ENCODE measurements around the gene NPS. TPM values are rescaled to one million over a fixed set of nuclear protein-coding genes. Genes with fewer than 3 reads are reported as not detected.

Gene NPS
- total and polyA plus RNA-seq, 10 donors = not detected

GRCh38 chr10:127532659-127533058 lies 16.4 kb upstream of the NPS start:
- no peaks in the 10 kb centered on the region for H3K9me3 ChIP-seq
- no peaks in the 10 kb centered on the region for H3K27me3 ChIP-seq (replicated peaks in 1 of 7)
- no peaks in the 10 kb centered on the region for H3K4me1 ChIP-seq
- H3K27ac ChIP-seq = no peak overlapping the region
- no peaks in the 10 kb centered on the region for H3K36me3 ChIP-seq
- no peak for TF ChIP-seq POLR2AphosphoS5 (IDR thresholded peaks at IDR 0.05)
- no peak for TF ChIP-seq CTCF (IDR thresholded peaks at IDR 0.05 in 8 of 11, conservative IDR thresholded peaks at IDR 0.05 in 3 of 11)
- TF ChIP-seq POLR2A (IDR thresholded peaks at IDR 0.05) = no peak
- no peak for DNase-seq
- H3K4me3 ChIP-seq = no peak overlapping the region
- 83 to 91% (median 88%) methylated on average over 5 of the region's 5 CpGs for WGBS, 5 donors
- intact Hi-C loops (cut with DNase I; ENCODE audit: low total_unique reads) = no loop called here

- peak overlapping the region in 1 of 8 donors; percentile 32 for H3K27ac ChIP-seq
- 41 to 59% (median 46%) methylated on average over 6 of the region's 6 CpGs for WGBS, 5 donors
- no peaks in the 10 kb centered on the region for H3K9me3 ChIP-seq
- H3K4me1 ChIP-seq = no peaks in the 10 kb centered on the region
- intact Hi-C loops (cut with DNase I; ENCODE audit: low total_unique reads) = no loop called here
- H3K27me3 ChIP-seq (replicated peaks in 1 of 7) = no peaks in the 10 kb centered on the region
- peak overlapping the region in 1 of 8 donors; percentile 19 for H3K4me3 ChIP-seq
- H3K36me3 ChIP-seq = no peaks in the 10 kb centered on the region
- DNase-seq = no peak
- TF ChIP-seq POLR2AphosphoS5 (IDR thresholded peaks at IDR 0.05) = no peak
- no peak for TF ChIP-seq POLR2A (IDR thresholded peaks at IDR 0.05)
- TF ChIP-seq CTCF (IDR thresholded peaks at IDR 0.05 in 8 of 11, conservative IDR thresholded peaks at IDR 0.05 in 3 of 11) = no peak
These were observed 15.0 kb upstream of the NPS start for GRCh38 chr10:127534074-127534473.

- WGBS, 5 donors = 73 to 92% (median 76%) methylated on average over 1 of the region's 1 CpG
- Histone ChIP-seq H3K27me3 (replicated peaks in 1 of 7) (no peaks in the 10 kb centered on the region), H3K36me3 (no peaks in the 10 kb centered on the region), H3K9me3 (no peaks in the 10 kb centered on the region), H3K4me3 (peak overlapping the region in 1 of 8 donors; percentile 19), H3K27ac (peak overlapping the region in 1 of 8 donors; percentile 32), H3K4me1 (no peaks in the 10 kb centered on the region)
- intact Hi-C loops (cut with DNase I; ENCODE audit: low total_unique reads) = no loop called here
- no peak for TF ChIP-seq POLR2AphosphoS5 (IDR thresholded peaks at IDR 0.05)
- TF ChIP-seq CTCF (IDR thresholded peaks at IDR 0.05 in 8 of 11, conservative IDR thresholded peaks at IDR 0.05 in 3 of 11) = no peak
- no peak for TF ChIP-seq POLR2A (IDR thresholded peaks at IDR 0.05)
- DNase-seq = no peak
These were observed 14.6 kb upstream of the NPS start for GRCh38 chr10:127534496-127534895.

GRCh38 chr10:127535802-127536515 lies 13.2 kb upstream of the NPS start:
- WGBS, 5 donors = 61 to 68% (median 66%) methylated on average over 8 of the region's 8 CpGs
- no peaks in the 10 kb centered on the region for H3K36me3 ChIP-seq

More at GRCh38 chr10:127535802-127536515, 13.2 kb upstream of the NPS start:
- H3K4me1 ChIP-seq = no peaks in the 10 kb centered on the region
- H3K4me3 ChIP-seq = no peak overlapping the region
- no peak overlapping the region for H3K27ac ChIP-seq
- H3K9me3 ChIP-seq = no peaks in the 10 kb centered on the region
- TF ChIP-seq POLR2AphosphoS5 (IDR thresholded peaks at IDR 0.05) = no peak
- TF ChIP-seq CTCF (IDR thresholded peaks at IDR 0.05 in 8 of 11, conservative IDR thresholded peaks at IDR 0.05 in 3 of 11) = no peak
- TF ChIP-seq POLR2A (IDR thresholded peaks at IDR 0.05) = no peak
- intact Hi-C loops (cut with DNase I; ENCODE audit: low total_unique reads) = no loop called here
- no peak for DNase-seq
- H3K27me3 ChIP-seq (replicated peaks in 1 of 7) = no peaks in the 10 kb centered on the region

Measured in spleen (tissue), 11 donors.